Esophagus muscularis mucosa (tissue), 4 donors: Measurements from ENCODE around the gene C1orf21.

ENCODE experiments used
- EP300 ChIP-seq: sonication (generic); formaldehyde crosslinking; IDR thresholded peaks from one replicate; pipeline ENCODE4 v1.6.1; 2017; ENCODE audit warnings: antibody characterized with exemption
- POLR2A ChIP-seq: fragments of 450-650 bp; IDR thresholded peaks from one replicate; pipeline ENCODE4 v1.6.1; 2017; ENCODE audit warnings: antibody characterized with exemption, moderate library complexity, mild to moderate bottlenecking, low read depth
- TF ChIP-seq, protein P1 (sequence below), 3 experiments: fragments of 200-600 bp in 2 of 3; fragments of 450-650 bp in 1 of 3; sonication (generic) in 2 of 3; IDR thresholded peaks; one replicate each; pipeline ENCODE4 v1.5.1; 2017 to 2019; ENCODE audit warnings: antibody characterized with exemption in 3 of 3, mild to moderate bottlenecking in 2 of 3, moderate library complexity in 1 of 3

DNA sequence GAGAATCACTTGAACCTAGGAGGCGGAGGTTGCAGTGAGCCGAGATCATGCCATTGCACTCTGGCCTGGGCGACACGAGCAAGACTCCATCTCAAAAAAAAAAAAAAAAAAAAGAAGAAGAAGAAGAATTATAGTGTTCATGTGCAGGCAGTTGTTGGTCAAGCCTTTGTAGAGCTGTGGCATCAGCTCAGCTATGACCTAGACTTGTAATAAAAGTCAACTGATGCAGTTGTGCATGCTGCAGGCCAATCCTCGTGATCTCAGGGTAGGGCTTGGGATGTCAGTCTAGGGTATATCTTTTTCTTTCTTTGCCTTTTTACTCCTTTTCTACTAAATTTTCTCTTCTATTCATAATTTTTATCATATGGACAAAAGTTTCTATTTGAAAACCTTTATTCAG lies 76.2 kb downstream of the C1orf21 start:
- TF ChIP-seq, protein P1, sequence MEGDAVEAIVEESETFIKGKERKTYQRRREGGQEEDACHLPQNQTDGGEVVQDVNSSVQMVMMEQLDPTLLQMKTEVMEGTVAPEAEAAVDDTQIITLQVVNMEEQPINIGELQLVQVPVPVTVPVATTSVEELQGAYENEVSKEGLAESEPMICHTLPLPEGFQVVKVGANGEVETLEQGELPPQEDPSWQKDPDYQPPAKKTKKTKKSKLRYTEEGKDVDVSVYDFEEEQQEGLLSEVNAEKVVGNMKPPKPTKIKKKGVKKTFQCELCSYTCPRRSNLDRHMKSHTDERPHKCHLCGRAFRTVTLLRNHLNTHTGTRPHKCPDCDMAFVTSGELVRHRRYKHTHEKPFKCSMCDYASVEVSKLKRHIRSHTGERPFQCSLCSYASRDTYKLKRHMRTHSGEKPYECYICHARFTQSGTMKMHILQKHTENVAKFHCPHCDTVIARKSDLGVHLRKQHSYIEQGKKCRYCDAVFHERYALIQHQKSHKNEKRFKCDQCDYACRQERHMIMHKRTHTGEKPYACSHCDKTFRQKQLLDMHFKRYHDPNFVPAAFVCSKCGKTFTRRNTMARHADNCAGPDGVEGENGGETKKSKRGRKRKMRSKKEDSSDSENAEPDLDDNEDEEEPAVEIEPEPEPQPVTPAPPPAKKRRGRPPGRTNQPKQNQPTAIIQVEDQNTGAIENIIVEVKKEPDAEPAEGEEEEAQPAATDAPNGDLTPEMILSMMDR (IDR thresholded peaks at IDR 0.05): no peak
- TF ChIP-seq POLR2A (no peak), EP300 (no peak)
